ENCODE data around the gene PCGF1. TPM values are rescaled to one million over a fixed set of nuclear protein-coding genes. Genes with fewer than 3 reads are reported as not detected.

PCGF1 gene
- total and polyA plus RNA-seq, 9 of the 15 experiments (the other 6 are each of a cell fraction or from before 2014, with no cell fraction given): 20.3 to 45.7 (median 29.3) TPM

DNA sequence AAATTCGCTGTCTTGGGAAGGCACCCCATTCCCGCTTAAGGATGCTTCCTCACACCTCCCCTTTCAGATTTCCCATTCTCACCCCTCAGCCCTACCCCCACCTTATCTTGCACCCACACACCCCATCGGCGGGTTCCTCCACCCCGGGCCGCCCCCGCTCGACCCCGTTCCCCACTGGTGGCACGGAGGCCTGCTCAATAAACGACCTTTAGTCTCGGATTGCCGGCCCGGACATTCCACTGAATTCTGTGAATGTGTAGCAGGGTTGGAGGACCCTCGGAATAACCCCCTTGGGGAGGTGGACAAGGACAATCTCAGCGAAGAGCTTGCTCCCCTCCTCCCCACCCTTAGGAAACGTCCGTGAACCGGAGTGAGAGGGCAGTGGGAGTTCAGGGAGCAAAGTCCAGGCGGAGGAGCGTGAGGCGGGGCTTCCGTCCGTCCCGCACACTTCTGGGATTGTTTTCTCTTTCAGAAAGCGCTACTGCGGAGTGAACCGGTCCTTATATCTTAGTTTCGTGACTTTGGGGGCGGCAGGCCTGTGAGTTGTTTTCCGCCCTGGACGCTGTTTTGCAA is 5.3 kb downstream of the PCGF1 start:
- WGBS (ENCODE audit: insufficient coverage, low coverage, missing lambda C conversion rate): under 1% methylated on average over 22 of the region's 32 CpGs
- CTCF ChIA-PET (ENCODE audit: low intra/inter-chr PET ratio): no interaction called here
- FAIRE-seq (peak; percentile 74), DNase-seq (ENCODE audit: extremely low read depth in 1 of 4, low spot score in 3 of 4) (peak; percentile 52 to 72 (median 61)), ATAC-seq (peak; percentile 36)
- Histone ChIP-seq H3K79me2 (ENCODE audit: control insufficient read depth, insufficient read depth, low read length) (peaks cover 46% of the 10 kb centered on the region), H2AFZ (ENCODE audit: low read depth, low read length) (peak overlapping the region; percentile 97), H3K36me3 (ENCODE audit: control insufficient read depth, insufficient read depth, low read length) (peaks cover 13% of the 10 kb centered on the region; the same call in 2 of the 3 replicates), H3K9ac (ENCODE audit: insufficient read depth in 1 of 2, low read depth in 2 of 2, low read length in 2 of 2) (peak overlapping the region; percentile 87 to 94), H3K9me3 (replicated peaks; ENCODE audit: control insufficient read depth, insufficient read depth, low read depth, low read length) (no peaks in the 10 kb centered on the region), H3K27ac (ENCODE audit: extremely low read depth, low read depth, low read length) (peak overlapping the region; percentile 79), H3K4me1 (replicated peaks in 1 of 2; ENCODE audit: control insufficient read depth in 2 of 2, insufficient read depth in 2 of 2, low read length in 2 of 2) (peaks cover 29 to 70% of the 10 kb centered on the region in 2 experiments; a peak in 4 of 5 replicates), H3K9me1 (ENCODE audit: control insufficient read depth, insufficient read depth, low read length) (no peaks in the 10 kb centered on the region), H4K20me1 (replicated peaks; ENCODE audit: control insufficient read depth, insufficient read depth, low read length) (no peaks in the 10 kb centered on the region), H3K4me3 (peak overlapping the region; percentile 40), H3K4me2 (ENCODE audit: insufficient read depth, low read length) (peak overlapping the region; percentile 95), H3K27me3 (ENCODE audit: control insufficient read depth in 2 of 2, insufficient read depth in 2 of 2, low read length in 2 of 2) (no peaks in the 10 kb centered on the region)
- BruUV-seq (replicated peaks): TSS peak; percentile 16
- in situ Hi-C loops (cut with MboI) (no loop called here), intact Hi-C loops (cut with micrococcal nuclease) (loop anchor here (5.0 kb wide), 1 partner anchor 70 kb away; no protein-coding TSS in a partner anchor)
- POLR2A ChIA-PET: interaction anchor here (0.6 to 2.4 kb wide), 5 partner anchors 7 to 29 kb away, joined by 3 to 13 read pairs (median 4); partner anchors contain the start of genes AUP1 and HTRA2
- TF ChIP-seq STAT5B (CRISPR knock-in tag; IDR thresholded peaks at IDR 0.05) (no peak), HDAC3 (IDR thresholded peaks at IDR 0.05; ENCODE audit: borderline replicate concordance, partially characterized antibody) (no peak), ARID3B (CRISPR knock-in tag; IDR thresholded peaks at IDR 0.05; ENCODE audit: borderline replicate concordance) (no peak), BRCA1 (IDR thresholded peaks at IDR 0.05) (no peak), BRCA1 (CRISPR knock-in tag; IDR thresholded peaks at IDR 0.05) (no peak), TEAD4 (IDR thresholded peaks at IDR 0.05; ENCODE audit: low read length) (peak; percentile 41; the same call in 1 of the 2 replicates), TEAD4 (CRISPR knock-in tag; IDR thresholded peaks at IDR 0.05; ENCODE audit: borderline replicate concordance) (no peak), BCOR (IDR thresholded peaks at IDR 0.05) (no peak), ZBTB34 (CRISPR knock-in tag; IDR thresholded peaks at IDR 0.05) (no peak), MTA1 (IDR thresholded peaks at IDR 0.05; ENCODE audit: borderline replicate concordance) (peak; percentile 46; the same call in 1 of the 2 replicates), ZNF398 (CRISPR knock-in tag; IDR thresholded peaks at IDR 0.05) (no peak), ZBTB7A (IDR thresholded peaks at IDR 0.05; ENCODE audit: borderline replicate concordance, control insufficient read depth, low read depth, low read length) (peak; percentile 51; the same call in 1 of the 2 replicates), TCFL5 (CRISPR knock-in tag; conservative IDR thresholded peaks at IDR 0.05) (no peak), TGIF2 (CRISPR knock-in tag; IDR thresholded peaks at IDR 0.05) (no peak), XRCC3 (IDR thresholded peaks at IDR 0.05) (no peak), MCM5 (IDR thresholded peaks at IDR 0.05; ENCODE audit: low read depth) (no peak), FOXP1 (CRISPR knock-in tag; IDR thresholded peaks at IDR 0.05) (no peak)

Data from K562 (cell line).